Nephron progenitor cell (in vitro differentiated cells): Measurements from ENCODE around the gene SIRPB1.
"Not testable (repeated sequence)": the region's sequence is repeated elsewhere in the genome, so short reads cannot be mapped to it uniquely, and the experiment has no call there.

Experiments used
- DNase-seq: peaks from one replicate; pipeline ENCODE4 v3.0.0; 2021
- H3K27ac Mint-ChIP-seq: 2 replicates; pipeline ENCODE4 v1.8.0; 2021; ENCODE audit warnings: mild to moderate bottlenecking, moderate library complexity, mixed read lengths
- H3K27me3 Mint-ChIP-seq: 2 replicates; pipeline ENCODE4 v1.8.0; 2021; ENCODE audit warnings: mild to moderate bottlenecking, low read depth, mixed read lengths; ENCODE audit not compliant: poor library complexity
- H3K36me3 Mint-ChIP-seq: 2 replicates; pipeline ENCODE4 v1.8.0; 2021; ENCODE audit warnings: low read depth, mixed read lengths
- H3K4me1 Mint-ChIP-seq: 2 replicates; pipeline ENCODE4 v1.8.0; 2021; ENCODE audit warnings: mixed read lengths
- H3K4me3 Mint-ChIP-seq: 2 replicates; pipeline ENCODE4 v1.8.0; 2021; ENCODE audit warnings: mild to moderate bottlenecking, moderate library complexity, mixed read lengths
- H3K9me3 Mint-ChIP-seq: 2 replicates; pipeline ENCODE4 v1.8.0; 2021; ENCODE audit warnings: mild to moderate bottlenecking, moderate library complexity, mixed read lengths
- TF ChIP-seq, protein P1 (sequence below): fragments of 200-600 bp; sonication (generic); IDR thresholded peaks from 2 replicates; pipeline ENCODE4 v1.5.0; 2021; ENCODE audit warnings: antibody characterized with exemption

The SIRPB1 gene

DNA sequence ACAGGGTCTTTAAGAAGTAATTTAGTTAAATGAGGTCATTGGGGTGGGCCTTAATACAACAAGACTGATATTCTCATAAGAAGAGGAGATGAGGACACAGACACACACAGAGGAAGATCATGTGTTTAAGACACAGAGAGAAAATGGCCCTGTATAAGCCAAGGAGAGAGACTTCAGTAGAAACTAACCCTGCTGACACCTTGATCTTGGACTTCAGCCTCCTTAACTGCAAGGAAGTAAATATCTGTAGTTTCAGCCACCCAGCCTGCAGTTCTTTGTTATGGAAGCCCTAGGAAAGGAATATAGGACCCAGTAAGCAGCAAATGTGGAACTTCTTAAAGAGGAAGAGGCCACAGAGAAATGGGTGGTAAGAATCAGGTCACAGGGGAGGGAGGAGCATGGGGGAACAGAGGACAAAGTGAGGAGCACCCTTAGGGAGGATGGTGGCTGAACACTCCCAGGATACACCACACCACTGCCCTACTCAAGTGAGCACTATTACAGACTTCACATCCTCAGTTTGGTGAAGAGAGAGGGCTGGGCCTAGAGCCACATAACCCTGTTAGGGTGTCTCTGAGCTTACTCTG lies 762 bp downstream of the SIRPB1 start:
- Mint-ChIP-seq H3K4me1 (no peaks in the 10 kb centered on the region), H3K36me3 (no peaks in the 10 kb centered on the region), H3K9me3 (peaks cover 10% of the 10 kb centered on the region), H3K27me3 (peaks cover 8% of the 10 kb centered on the region), H3K27ac (no peak overlapping the region), H3K4me3 (no peak overlapping the region)
- TF ChIP-seq, protein P1, sequence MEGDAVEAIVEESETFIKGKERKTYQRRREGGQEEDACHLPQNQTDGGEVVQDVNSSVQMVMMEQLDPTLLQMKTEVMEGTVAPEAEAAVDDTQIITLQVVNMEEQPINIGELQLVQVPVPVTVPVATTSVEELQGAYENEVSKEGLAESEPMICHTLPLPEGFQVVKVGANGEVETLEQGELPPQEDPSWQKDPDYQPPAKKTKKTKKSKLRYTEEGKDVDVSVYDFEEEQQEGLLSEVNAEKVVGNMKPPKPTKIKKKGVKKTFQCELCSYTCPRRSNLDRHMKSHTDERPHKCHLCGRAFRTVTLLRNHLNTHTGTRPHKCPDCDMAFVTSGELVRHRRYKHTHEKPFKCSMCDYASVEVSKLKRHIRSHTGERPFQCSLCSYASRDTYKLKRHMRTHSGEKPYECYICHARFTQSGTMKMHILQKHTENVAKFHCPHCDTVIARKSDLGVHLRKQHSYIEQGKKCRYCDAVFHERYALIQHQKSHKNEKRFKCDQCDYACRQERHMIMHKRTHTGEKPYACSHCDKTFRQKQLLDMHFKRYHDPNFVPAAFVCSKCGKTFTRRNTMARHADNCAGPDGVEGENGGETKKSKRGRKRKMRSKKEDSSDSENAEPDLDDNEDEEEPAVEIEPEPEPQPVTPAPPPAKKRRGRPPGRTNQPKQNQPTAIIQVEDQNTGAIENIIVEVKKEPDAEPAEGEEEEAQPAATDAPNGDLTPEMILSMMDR: no peak
- DNase-seq: no peak

DNA sequence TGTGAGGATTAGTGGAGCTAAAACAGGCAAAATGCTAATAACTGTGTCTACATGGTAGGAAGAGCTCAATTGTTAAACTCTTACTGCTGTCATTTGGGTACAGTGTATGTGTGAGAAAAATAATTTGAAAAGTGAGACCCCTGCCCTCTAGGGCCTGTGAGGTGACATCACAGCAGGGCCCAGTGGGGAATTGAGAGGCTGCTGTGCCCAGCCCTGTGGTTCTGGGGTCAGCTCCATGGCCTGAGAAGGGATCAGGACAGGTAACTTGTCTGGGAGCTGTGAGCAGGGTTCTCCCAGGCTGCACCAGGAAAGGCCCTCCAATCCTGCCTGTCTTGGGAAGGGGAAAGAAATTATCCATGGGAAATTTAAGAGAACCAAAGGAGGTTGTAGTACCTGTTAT lies 1.3 kb downstream of the SIRPB1 start:
- H3K36me3 Mint-ChIP-seq: no peaks in the 10 kb centered on the region
- H3K4me3 Mint-ChIP-seq: no peak overlapping the region
- H3K27ac Mint-ChIP-seq: no peak overlapping the region
- H3K4me1 Mint-ChIP-seq: no peaks in the 10 kb centered on the region
- peaks cover 12% of the 10 kb centered on the region for H3K27me3 Mint-ChIP-seq
- H3K9me3 Mint-ChIP-seq: peaks cover 10% of the 10 kb centered on the region
- DNase-seq: no peak
- TF ChIP-seq, protein P1: no peak

DNA sequence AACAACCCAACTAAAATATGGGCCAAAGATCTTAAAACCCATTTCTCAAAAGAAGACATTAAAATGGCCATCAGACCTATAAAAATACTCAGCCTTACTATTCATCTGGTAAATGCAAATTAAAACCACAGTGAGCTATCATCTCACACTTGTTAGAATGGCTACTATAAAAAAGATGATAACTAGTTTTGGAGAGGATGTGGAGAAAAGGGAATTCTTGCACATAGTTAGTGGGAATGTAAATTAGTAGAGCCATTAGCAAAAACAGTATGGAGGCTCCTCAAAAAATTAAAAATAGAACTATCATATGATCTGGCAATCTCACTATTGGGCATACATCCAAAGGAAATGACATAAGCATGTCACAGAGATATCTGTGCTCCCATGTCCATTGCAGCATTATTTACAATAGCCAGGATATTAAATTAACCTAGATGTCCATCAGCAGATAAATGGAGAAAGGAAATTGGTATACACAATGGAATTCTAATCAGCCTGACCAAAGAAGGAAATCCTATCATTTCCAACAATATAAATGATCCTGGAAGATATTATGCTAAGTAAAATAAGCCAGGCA lies 2.9 kb downstream of the SIRPB1 start:
- no peaks in the 10 kb centered on the region for H3K4me1 Mint-ChIP-seq
- H3K27me3 Mint-ChIP-seq: peaks cover 15% of the 10 kb centered on the region
- DNase-seq: no peak
- no peaks in the 10 kb centered on the region for H3K36me3 Mint-ChIP-seq
- H3K4me3 Mint-ChIP-seq: no peak overlapping the region
- TF ChIP-seq, protein P1: no peak
- peaks cover 10% of the 10 kb centered on the region for H3K9me3 Mint-ChIP-seq
- H3K27ac Mint-ChIP-seq: no peak overlapping the region

DNA sequence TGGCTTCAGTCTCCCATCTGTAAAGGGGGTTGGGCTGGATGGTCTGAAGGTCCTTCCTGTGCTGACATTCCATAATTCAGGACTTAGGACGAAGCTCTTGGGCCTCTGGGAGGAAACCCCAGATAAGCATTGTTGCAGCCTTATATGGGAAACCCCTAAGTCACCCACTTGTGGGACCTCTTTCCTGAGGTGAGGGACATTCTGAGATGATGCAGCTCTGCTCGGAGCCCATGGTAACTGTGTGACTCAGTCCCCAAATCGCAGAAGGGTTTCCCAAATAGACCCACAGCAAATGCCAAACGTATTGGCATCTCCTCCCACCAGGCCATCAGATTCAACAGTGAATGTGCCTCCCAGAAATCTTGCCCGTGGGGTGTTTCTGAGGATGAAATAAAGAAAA lies 9.4 kb downstream of the SIRPB1 start:
- not testable (repeated sequence) for H3K9me3 Mint-ChIP-seq, H3K27ac Mint-ChIP-seq, H3K4me1 Mint-ChIP-seq, DNase-seq, H3K27me3 Mint-ChIP-seq, H3K36me3 Mint-ChIP-seq, H3K4me3 Mint-ChIP-seq

DNA sequence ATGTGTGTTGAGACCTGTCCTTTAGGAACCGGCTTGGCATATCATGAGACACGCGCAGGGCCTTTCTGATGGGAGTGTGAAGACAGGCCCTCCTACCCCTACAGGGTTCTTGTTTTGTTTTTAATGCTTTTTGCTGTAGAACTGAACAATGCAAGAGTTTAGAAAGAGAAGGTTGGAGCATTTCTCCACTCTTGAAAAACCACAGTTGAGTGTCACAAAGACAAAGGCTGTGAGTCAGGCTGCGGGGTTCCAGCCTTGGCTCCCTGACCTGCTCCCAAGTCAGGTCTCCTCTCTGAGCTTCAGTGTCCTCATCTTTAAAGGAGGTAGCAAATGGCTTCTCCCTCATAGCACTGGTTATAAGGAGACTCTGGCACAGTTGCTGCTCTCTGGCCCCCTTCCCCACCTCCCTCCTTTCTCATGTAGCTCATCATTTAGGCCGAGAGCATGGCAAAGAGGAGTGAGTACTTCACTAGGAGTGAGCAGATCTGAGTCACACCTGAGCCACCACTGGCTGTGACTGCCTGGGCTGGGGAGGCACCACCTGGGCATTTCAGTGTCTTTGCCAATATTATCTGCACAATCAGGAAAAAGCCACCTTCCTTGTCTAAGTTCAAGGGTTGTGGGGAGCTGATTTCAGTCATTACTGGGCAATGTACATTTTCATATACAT lies 11.0 kb downstream of the SIRPB1 start:
- not testable (repeated sequence) for H3K9me3 Mint-ChIP-seq, H3K27ac Mint-ChIP-seq, H3K4me3 Mint-ChIP-seq, H3K27me3 Mint-ChIP-seq, DNase-seq, H3K36me3 Mint-ChIP-seq, H3K4me1 Mint-ChIP-seq

DNA sequence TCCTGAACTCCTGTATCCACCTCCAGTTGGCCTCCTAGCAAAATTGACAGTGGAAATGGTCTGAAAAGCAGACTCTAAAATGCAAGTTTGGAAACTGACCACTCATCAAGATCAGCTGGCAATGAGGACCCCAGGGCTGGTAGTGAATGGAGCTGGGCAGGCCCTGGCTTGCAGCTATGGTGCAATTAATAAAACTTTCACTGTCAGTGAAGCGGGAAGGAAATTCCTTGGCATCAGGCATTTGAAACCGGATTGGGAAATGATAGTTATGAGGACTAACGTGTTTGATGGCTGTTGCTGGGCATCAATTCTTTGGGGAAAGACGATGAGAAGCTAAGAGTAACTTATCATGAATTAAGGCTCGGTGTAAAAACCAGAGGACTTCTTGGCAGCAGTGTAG lies 19.1 kb downstream of the SIRPB1 start:
- TF ChIP-seq, protein P1: no peak
- Mint-ChIP-seq H3K4me1 (no peaks in the 10 kb centered on the region), H3K4me3 (no peak overlapping the region), H3K9me3 (no peaks in the 10 kb centered on the region), H3K27ac (no peak overlapping the region), H3K36me3 (no peaks in the 10 kb centered on the region), H3K27me3 (no peaks in the 10 kb centered on the region)
- DNase-seq: no peak

DNA sequence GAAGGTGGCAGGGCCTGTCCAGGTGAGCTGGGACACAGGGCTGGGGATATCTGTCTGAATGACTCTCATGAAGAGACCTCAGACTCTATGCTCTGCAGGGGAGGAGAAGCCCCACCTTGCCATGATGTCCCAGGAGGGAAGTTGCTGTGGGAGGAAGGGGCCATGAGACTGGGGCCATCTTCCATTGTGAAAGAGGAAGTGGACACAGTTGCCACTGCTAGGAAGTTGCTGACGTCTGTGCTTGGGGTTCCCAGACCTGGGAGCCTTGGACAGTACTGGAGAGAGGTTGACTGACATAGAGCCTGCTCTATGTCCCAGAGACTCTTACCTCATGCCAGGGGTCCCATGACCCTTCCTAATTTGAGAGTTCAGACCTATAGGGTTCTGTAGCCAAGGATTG lies 24.5 kb downstream of the SIRPB1 start:
- TF ChIP-seq, protein P1: no peak
- no peak for DNase-seq
- Mint-ChIP-seq H3K27me3 (no peaks in the 10 kb centered on the region), H3K9me3 (no peaks in the 10 kb centered on the region), H3K4me3 (no peak overlapping the region), H3K27ac (no peak overlapping the region), H3K4me1 (no peaks in the 10 kb centered on the region), H3K36me3 (no peaks in the 10 kb centered on the region)
